Endothelial cell of umbilical vein (primary cell): Measurements from ENCODE around the gene ANKZF1. TPM values are rescaled to one million over a fixed set of nuclear protein-coding genes. Genes with fewer than 3 reads are reported as not detected.

ENCODE experiments used
- BruUV-seq: library from RNA; stranded (reverse); fragments of 400-500 nt; replicated peaks from 2 replicates; lab custom pipeline; 2021; lab: Mats Ljungman, UMichigan
- CTCF ChIA-PET: fragments of 300-600, 350-600 bp; sonication (Branson Sonifier 250); formaldehyde crosslinking; loops from one replicate; lab custom pipeline; 2021; ENCODE audit warnings: antibody characterized with exemption, inconsistent platforms; lab: Charles Lee
- POLR2A ChIA-PET: fragments of 300-600, 350-600 bp; sonication (Branson Sonifier 250); formaldehyde crosslinking; loops from one replicate; lab custom pipeline; 2021; ENCODE audit warnings: antibody characterized with exemption, inconsistent platforms; lab: Charles Lee
- DNase-seq: peaks from one replicate; pipeline ENCODE4 v3.0.0-alpha.2; 2011; ENCODE audit warnings: low read depth, low spot score
- FAIRE-seq: peaks from 2 replicates; lab custom pipeline; 2011; peaks lifted over from hg19 to GRCh38; lab: Jason Lieb, UNC
- H2AFZ ChIP-seq: 2 replicates; pipeline ENCODE4 v1.6.0; 2012; ENCODE audit warnings: low read depth, low read length, control low read depth, inconsistent platforms
- H3K27ac ChIP-seq: 2 replicates; pipeline ENCODE4 v1.5.1; 2011; ENCODE audit warnings: low read depth, mild to moderate bottlenecking, control low read depth, low read length, moderate library complexity; ENCODE audit not compliant: insufficient read depth
- H3K27me3 ChIP-seq, 2 experiments: 2 replicates each; pipeline versions ENCODE4 v1.6.0 to v1.6.1; 2011; ENCODE audit warnings: low read length in 2 of 2, mixed read lengths in 1 of 2; ENCODE audit not compliant: control insufficient read depth in 2 of 2, insufficient read depth in 2 of 2
- H3K36me3 ChIP-seq, 2 experiments: 2 replicates in 1 of 2; 3 replicates in 1 of 2; pipeline ENCODE4 v1.5.1; 2011; ENCODE audit warnings: low read length in 2 of 2, mild to moderate bottlenecking in 1 of 2, moderate library complexity in 1 of 2; ENCODE audit not compliant: control insufficient read depth in 2 of 2, insufficient read depth in 2 of 2; ENCODE audit errors: extremely low read depth in 1 of 2
- H3K4me1 ChIP-seq: 3 replicates; pipeline ENCODE4 v1.5.1; 2011; ENCODE audit warnings: mild to moderate bottlenecking, low read length; ENCODE audit not compliant: control insufficient read depth, insufficient read depth; ENCODE audit errors: extremely low read depth
- H3K4me2 ChIP-seq: 2 replicates; pipeline ENCODE4 v1.6.1; 2011; ENCODE audit warnings: low read length, control low read depth, mixed read lengths; ENCODE audit not compliant: insufficient read depth
- H3K4me3 ChIP-seq, 3 experiments: fragments of 200-600 bp in 1 of 3; sonication (generic), shearing (Covaris generic) in 1 of 3; replicated peaks in 1 of 3; 2 replicates each; pipeline ENCODE4 v1.5.1; 2011 to 2016; ENCODE audit warnings: control low read depth in 3 of 3, low read length in 3 of 3, mild to moderate bottlenecking in 2 of 3, inconsistent platforms in 1 of 3, low read depth in 1 of 3, moderate library complexity in 1 of 3; ENCODE audit not compliant: insufficient read depth in 1 of 3
- H3K79me2 ChIP-seq: 2 replicates; pipeline ENCODE4 v1.6.0; 2012; ENCODE audit warnings: low read length, inconsistent platforms; ENCODE audit not compliant: control insufficient read depth, insufficient read depth
- H3K9ac ChIP-seq: replicated peaks from 2 replicates; pipeline ENCODE3; 2011; ENCODE audit warnings: low read length, control low read depth; ENCODE audit not compliant: insufficient read depth; ENCODE audit errors: extremely low read depth
- H3K9me1 ChIP-seq: replicated peaks from 3 replicates; pipeline ENCODE4 v1.6.0; 2011; ENCODE audit warnings: mild to moderate bottlenecking, low read length; ENCODE audit not compliant: control insufficient read depth, insufficient read depth; ENCODE audit errors: extremely low read depth
- H3K9me3 ChIP-seq: replicated peaks from 2 replicates; pipeline ENCODE4 v1.5.1; 2012; ENCODE audit warnings: low read length, inconsistent platforms; ENCODE audit not compliant: control insufficient read depth, insufficient read depth
- H4K20me1 ChIP-seq: replicated peaks from 2 replicates; pipeline ENCODE3; 2011; ENCODE audit warnings: mild to moderate bottlenecking, low read length; ENCODE audit not compliant: control insufficient read depth, insufficient read depth; ENCODE audit errors: extremely low read depth
- CTCF ChIP-seq, 2 donors: IDR thresholded peaks; 1 replicate in 1 of 2; 2 replicates in 1 of 2; pipeline ENCODE4 v1.5.1; 2011; ENCODE audit warnings: low read length in 2 of 2, mild to moderate bottlenecking in 2 of 2, moderate library complexity in 2 of 2, control low read depth in 1 of 2, inconsistent platforms in 1 of 2, low read depth in 1 of 2; ENCODE audit not compliant: insufficient read depth in 1 of 2; ENCODE audit errors: extremely low read depth in 1 of 2
- GATA2 ChIP-seq: IDR thresholded peaks from 2 replicates; pipeline ENCODE4 v1.7.0; 2011; ENCODE audit warnings: low read depth, mild to moderate bottlenecking, moderate library complexity, mixed read lengths, low read length; ENCODE audit not compliant: insufficient read length, insufficient read depth
- JUN ChIP-seq: IDR thresholded peaks from 2 replicates; pipeline ENCODE4 v1.6.1; 2011; ENCODE audit warnings: borderline replicate concordance, low read depth; ENCODE audit not compliant: insufficient read length, insufficient read depth
- dilution Hi-C: fragments of 300-500 bp; cut with MboI; formaldehyde crosslinking; loops from one replicate; pipeline ENCODE4 v1.15.0; 2019; ENCODE audit warnings: low sequenced_read_pairs; ENCODE audit not compliant: extremely low pct_ligation_motif_present
- intact Hi-C: fragments of 100-400 bp; cut with micrococcal nuclease; formaldehyde crosslinking; loops from one replicate; pipeline ENCODE4 v1.10.0; 2022
- polyA plus RNA-seq, 4 experiments: library from polyadenylated mRNA; depleted of rRNA in 3 of 4; stranded (reverse) in 3 of 4; unstranded in 1 of 4; fragments of >200 nt; gene quantifications; 2 replicates each; pipeline versions ENCODE4 v1.2.1 to v1.2.3, GENCODE V29; 2011 to 2012; ENCODE audit warnings: missing spikeins in 1 of 4
- total RNA-seq: library from RNA; stranded (reverse); gene quantifications from 2 replicates; pipeline ENCODE4 v1.2.3, GENCODE V29; 2021

Gene ANKZF1
- total and polyA plus RNA-seq, 2 donors (not counting 3 experiments of a cell fraction or from before 2014, with no cell fraction given) = 26.5 to 36.2 TPM

GRCh38 chr2:219181531-219181930 is 48.1 kb upstream of the ANKZF1 start:
- ChIA-PET POLR2A (no interaction called here), CTCF (interaction anchor here (1.4 to 2.2 kb wide), 3 partner anchors 10 to 152 kb away, joined by 3 to 10 read pairs (median 4); no protein-coding TSS in a partner anchor)
- DNase-seq = no peak
- Histone ChIP-seq H3K4me1 (peaks cover 18% of the 10 kb centered on the region), H2AFZ (no peak overlapping the region), H3K79me2 (peaks cover 16% of the 10 kb centered on the region), H3K9ac (no peak overlapping the region), H4K20me1 (no peaks in the 10 kb centered on the region), H3K4me3 (no peak overlapping the region), H3K36me3 (peaks cover 15 to 39% of the 10 kb centered on the region in 2 experiments), H3K27me3 (no peaks in the 10 kb centered on the region), H3K9me3 (no peaks in the 10 kb centered on the region), H3K4me2 (no peak overlapping the region), H3K27ac (no peak overlapping the region), H3K9me1 (no peaks in the 10 kb centered on the region)
- dilution Hi-C loops (no loop called here), intact Hi-C loops (no loop called here)
- TF ChIP-seq JUN = no peak
- no peak for TF ChIP-seq CTCF (IDR thresholded peaks at IDR 0.05; ENCODE audit: extremely low read depth in 1 of 2, insufficient read depth in 1 of 2, low read depth in 1 of 2, low read length in 2 of 2)
- BruUV-seq = no TSS peak
- no peak for FAIRE-seq

- H3K4me2 ChIP-seq = no peak overlapping the region
- TF ChIP-seq CTCF (IDR thresholded peaks at IDR 0.05; ENCODE audit: extremely low read depth in 1 of 2, insufficient read depth in 1 of 2, low read depth in 1 of 2, low read length in 2 of 2) (no peak), GATA2 (no peak)
- no peak overlapping the region for H3K27ac ChIP-seq
- peaks cover 11% of the 10 kb centered on the region for H3K4me1 ChIP-seq
- H3K9ac ChIP-seq = no peak overlapping the region
- H4K20me1 ChIP-seq = no peaks in the 10 kb centered on the region
- intact Hi-C loops = no loop called here
- H2AFZ ChIP-seq = no peak overlapping the region
- H3K79me2 ChIP-seq = peaks cover 16% of the 10 kb centered on the region
- CTCF ChIA-PET = interaction anchor here (0.7 to 1.5 kb wide), 2 partner anchors 11 to 29 kb away, joined by 3 to 4 read pairs; no protein-coding TSS in a partner anchor
- dilution Hi-C loops = no loop called here
- H3K36me3 ChIP-seq = peaks cover 15 to 39% of the 10 kb centered on the region in 2 experiments
- no peaks in the 10 kb centered on the region for H3K27me3 ChIP-seq
- POLR2A ChIA-PET = no interaction called here
- FAIRE-seq (no peak), DNase-seq (no peak)
- no peaks in the 10 kb centered on the region for H3K9me3 ChIP-seq
- H3K9me1 ChIP-seq = no peaks in the 10 kb centered on the region
- H3K4me3 ChIP-seq = no peak overlapping the region
- BruUV-seq = no TSS peak
These were observed 47.1 kb upstream of the ANKZF1 start for GRCh38 chr2:219182331-219183150.
